H1 (cell line): ENCODE results near the gene PRIMPOL. TPM values are rescaled to one million over a fixed set of nuclear protein-coding genes. Genes with fewer than 3 reads are reported as not detected.

Experiments
- CTCF ChIA-PET: fragments of 300-600 bp; sonication (Branson Sonifier 250); formaldehyde crosslinking; loops from one replicate; lab custom pipeline; 2021; ENCODE audit not compliant: partially characterized antibody; lab: Charles Lee
- POLR2A ChIA-PET: fragments of 300-600 bp; sonication (Branson Sonifier 250); formaldehyde crosslinking; loops from one replicate; lab custom pipeline; 2021; ENCODE audit warnings: inconsistent platforms; ENCODE audit not compliant: partially characterized antibody; lab: Charles Lee
- DNase-seq, 2 experiments: peaks; one replicate each; pipeline versions ENCODE4 v3.0.0 to v3.0.0-alpha.2; 2010 to 2022; ENCODE audit warnings: low spot score in 2 of 2, low read depth in 1 of 2, mixed read lengths in 1 of 2
- FAIRE-seq: peaks from 2 replicates; lab custom pipeline; 2011; peaks lifted over from hg19 to GRCh38; lab: Jason Lieb, UNC
- H2AFZ ChIP-seq: 2 replicates; pipeline ENCODE4 v1.8.1; 2012; ENCODE audit warnings: low read length, inconsistent platforms
- H2AK5ac ChIP-seq: 2 replicates; pipeline ENCODE4 v1.6.1; 2013; ENCODE audit warnings: low read depth, low read length
- H2BK120ac ChIP-seq: replicated peaks from 2 replicates; pipeline ENCODE3; 2013; ENCODE audit warnings: low read depth, low read length, inconsistent platforms
- H2BK12ac ChIP-seq: 2 replicates; pipeline ENCODE4 v1.6.1; 2013; ENCODE audit warnings: low read depth, low read length
- H2BK15ac ChIP-seq: 2 replicates; pipeline ENCODE4 v1.6.1; 2013; ENCODE audit warnings: low read length
- H2BK20ac ChIP-seq: 2 replicates; pipeline ENCODE4 v1.6.1; 2013; ENCODE audit warnings: low read length
- H2BK5ac ChIP-seq: 2 replicates; pipeline ENCODE4 v1.6.1; 2013; ENCODE audit warnings: low read depth, low read length
- H3K14ac ChIP-seq: 2 replicates; pipeline ENCODE4 v1.6.1; 2013; ENCODE audit warnings: inconsistent platforms; ENCODE audit not compliant: insufficient read length
- H3K18ac ChIP-seq: 2 replicates; pipeline ENCODE4 v1.6.1; 2013; ENCODE audit warnings: low read length; ENCODE audit errors: extremely low read depth
- H3K23ac ChIP-seq: 2 replicates; pipeline ENCODE4 v1.6.1; 2013; ENCODE audit warnings: inconsistent platforms; ENCODE audit not compliant: insufficient read length
- H3K23me2 ChIP-seq: 2 replicates; pipeline ENCODE4 v1.6.1; 2013; ENCODE audit warnings: low read depth, low read length
- H3K27ac ChIP-seq: 2 replicates; pipeline ENCODE4 v1.6.1; 2011; ENCODE audit warnings: low read depth, low read length, inconsistent platforms
- H3K27me3 ChIP-seq, 4 experiments: replicated peaks in 1 of 4; 1 replicate in 1 of 4; 2 replicates in 3 of 4; pipeline versions ENCODE4 v1.6.1 to v1.8.1; 2011 to 2013; ENCODE audit warnings: low read length in 3 of 4, mild to moderate bottlenecking in 3 of 4, inconsistent platforms in 2 of 4, mixed read lengths in 2 of 4, moderate library complexity in 1 of 4; ENCODE audit not compliant: control insufficient read depth in 3 of 4, insufficient read depth in 3 of 4; ENCODE audit errors: extremely low read depth in 1 of 4
- H3K36me3 ChIP-seq, 4 experiments: 2 replicates each; pipeline versions ENCODE4 v1.6.1 to v1.8.1; 2011 to 2013; ENCODE audit warnings: mild to moderate bottlenecking in 4 of 4, low read length in 3 of 4, moderate library complexity in 2 of 4, control low read depth in 1 of 4, inconsistent platforms in 1 of 4; ENCODE audit not compliant: insufficient read depth in 4 of 4, control insufficient read depth in 2 of 4
- H3K4ac ChIP-seq: replicated peaks from 2 replicates; pipeline ENCODE3; 2013; ENCODE audit warnings: low read length, low read depth, mixed read lengths, inconsistent platforms; ENCODE audit not compliant: insufficient read length
- H3K4me1 ChIP-seq, 4 experiments: replicated peaks in 1 of 4; 1 replicate in 1 of 4; 2 replicates in 3 of 4; pipeline versions ENCODE4 v1.6.1 to v1.8.1; 2011 to 2013; ENCODE audit warnings: low read length in 3 of 4, inconsistent platforms in 2 of 4, mixed read lengths in 1 of 4; ENCODE audit not compliant: insufficient read depth in 4 of 4, control insufficient read depth in 3 of 4
- H3K4me2 ChIP-seq, 2 experiments: 2 replicates each; pipeline versions ENCODE4 v1.6.1 to v1.8.1; 2011 to 2013; ENCODE audit warnings: low read depth in 2 of 2, low read length in 2 of 2, control low read depth in 1 of 2, inconsistent platforms in 1 of 2, mild to moderate bottlenecking in 1 of 2; ENCODE audit not compliant: insufficient read depth in 1 of 2
- H3K4me3 ChIP-seq, 4 experiments: fragments of 200-600, 300-600 bp in 1 of 4; sonication (generic), shearing (Covaris generic), sonication (Bioruptor Twin) in 1 of 4; 2 replicates each; pipeline versions ENCODE4 v1.5.1 to v1.8.1; 2011 to 2016; ENCODE audit warnings: low read length in 4 of 4, low read depth in 3 of 4, control low read depth in 2 of 4, inconsistent platforms in 2 of 4, mild to moderate bottlenecking in 2 of 4, mixed read lengths in 1 of 4, moderate library complexity in 1 of 4; ENCODE audit not compliant: insufficient read depth in 2 of 4; ENCODE audit errors: extremely low read depth in 1 of 4
- H3K56ac ChIP-seq: replicated peaks from 2 replicates; pipeline ENCODE3; 2013; ENCODE audit warnings: low read depth, mild to moderate bottlenecking, mixed read lengths, low read length, inconsistent platforms; ENCODE audit not compliant: insufficient read length
- H3K79me1 ChIP-seq: 2 replicates; pipeline ENCODE4 v1.6.1; 2013; ENCODE audit warnings: low read depth, low read length, control low read depth
- H3K79me2 ChIP-seq, 2 experiments: 2 replicates each; pipeline versions ENCODE4 v1.6.1 to v1.8.1; 2012 to 2013; ENCODE audit warnings: low read length in 2 of 2, mild to moderate bottlenecking in 2 of 2, inconsistent platforms in 1 of 2; ENCODE audit not compliant: insufficient read depth in 2 of 2, control insufficient read depth in 1 of 2
- H3K9ac ChIP-seq, 4 experiments: replicated peaks in 1 of 4; 1 replicate in 1 of 4; 2 replicates in 3 of 4; pipeline versions ENCODE4 v1.6.1 to v1.8.1; 2011 to 2013; ENCODE audit warnings: low read depth in 3 of 4, low read length in 3 of 4, control low read depth in 2 of 4, mild to moderate bottlenecking in 2 of 4, moderate library complexity in 2 of 4, inconsistent platforms in 1 of 4; ENCODE audit errors: extremely low read depth in 1 of 4
- H3K9me3 ChIP-seq, 2 experiments: 2 replicates each; pipeline versions ENCODE4 v1.6.1 to v1.8.1; 2012 to 2013; ENCODE audit warnings: mild to moderate bottlenecking in 2 of 2, moderate library complexity in 2 of 2, control low read depth in 1 of 2, inconsistent platforms in 1 of 2, low read depth in 1 of 2, low read length in 1 of 2, mixed read lengths in 1 of 2; ENCODE audit not compliant: insufficient read depth in 2 of 2
- H4K20me1 ChIP-seq, 2 experiments: replicated peaks in 1 of 2; 2 replicates each; pipeline versions ENCODE3 to v1.8.1; 2011 to 2013; ENCODE audit warnings: inconsistent platforms in 2 of 2, low read length in 2 of 2, mild to moderate bottlenecking in 1 of 2; ENCODE audit not compliant: insufficient read depth in 2 of 2, control insufficient read depth in 1 of 2
- H4K5ac ChIP-seq: 2 replicates; pipeline ENCODE4 v1.6.1; 2013; ENCODE audit warnings: low read length, low read depth, mixed read lengths, inconsistent platforms; ENCODE audit not compliant: insufficient read length
- H4K8ac ChIP-seq: 2 replicates; pipeline ENCODE4 v1.8.0; 2013; ENCODE audit warnings: mild to moderate bottlenecking, moderate library complexity, low read length, inconsistent platforms; ENCODE audit not compliant: insufficient read depth; ENCODE audit errors: extremely low read depth
- H4K91ac ChIP-seq: replicated peaks from 2 replicates; pipeline ENCODE3; 2013; ENCODE audit warnings: low read length, mixed read lengths, inconsistent platforms; ENCODE audit not compliant: insufficient read length
- CHD2 ChIP-seq: IDR thresholded peaks from 2 replicates; pipeline ENCODE4 v1.6.1; 2012; ENCODE audit warnings: low read length, improper control_type of control experiment
- EGR1 ChIP-seq: IDR thresholded peaks from 2 replicates; pipeline ENCODE4 v1.6.1; 2011; ENCODE audit warnings: low read depth, low read length, borderline replicate concordance
- FOSL1 ChIP-seq: IDR thresholded peaks from 2 replicates; pipeline ENCODE4 v1.6.1; 2011; ENCODE audit warnings: mild to moderate bottlenecking, low read depth, low read length, moderate library complexity; ENCODE audit not compliant: insufficient read depth
- RBBP5 ChIP-seq: IDR thresholded peaks from 2 replicates; pipeline ENCODE4 v1.7.1; 2012; ENCODE audit warnings: low read depth, mild to moderate bottlenecking, inconsistent platforms, low read length, moderate library complexity, borderline replicate concordance
- RFX5 ChIP-seq: IDR thresholded peaks from 2 replicates; pipeline ENCODE4 v1.6.1; 2011; ENCODE audit warnings: low read depth, low read length, improper control_type of control experiment, borderline replicate concordance
- RNF2 ChIP-seq: fragments of 200-900, 300-1000 bp; sonication (generic); IDR thresholded peaks from 2 replicates; pipeline ENCODE4 v1.7.1; 2016; ENCODE audit warnings: borderline replicate concordance, low read depth, mild to moderate bottlenecking, antibody characterized with exemption, low read length; ENCODE audit not compliant: poor library complexity, severe bottlenecking; ENCODE audit errors: missing control alignments
- TAF1 ChIP-seq: IDR thresholded peaks from 2 replicates; pipeline ENCODE4 v1.6.1; 2011; ENCODE audit warnings: mild to moderate bottlenecking, low read depth, low read length
- WGBS, 2 experiments: shearing (Covaris generic) in 1 of 2; methylation state at CpG; one replicate each; pipeline versions ENCODE4 v1.1.6 to v1.1.7; 2013 to 2015; ENCODE audit warnings: low lambda C conversion rate in 2 of 2, mixed read lengths in 2 of 2, inconsistent platforms in 1 of 2, low coverage in 1 of 2, missing lambda C conversion rate in 1 of 2; ENCODE audit not compliant: insufficient replicate concordance in 2 of 2, insufficient coverage in 1 of 2, insufficient read length in 1 of 2; ENCODE audit errors: extremely low coverage in 1 of 2, missing lambda C conversion rate in 1 of 2; 5-methylcytosine and 5-hydroxymethylcytosine counted together
- polyA plus RNA-seq, 7 experiments: library from polyadenylated mRNA; depleted of rRNA in 3 of 7; stranded (reverse) in 5 of 7; unstranded in 2 of 7; fragments of >200 nt in 5 of 7; fragments of 200-250 nt in 2 of 7; gene quantifications; 1 replicate in 5 of 7; 2 replicates in 1 of 7; 4 replicates in 1 of 7; pipeline versions ENCODE4 v1.2.1 to v1.2.3, GENCODE V29; 2011 to 2013; ENCODE audit warnings: missing spikeins in 2 of 7, mixed read lengths in 2 of 7
- total RNA-seq: library from RNA; stranded (reverse); fragmentation: NEBNext Ultra II Directional; extraction: Animal tissue kit (Norgen Biotek cat#: 25700); gene quantifications from 2 replicates; pipeline ENCODE4 v1.2.1, GENCODE V29; 2021

The PRIMPOL gene
- total and polyA plus RNA-seq, 2 of the 8 experiments (the other 6 are each of a cell fraction or from before 2014, with no cell fraction given): 4.4 to 6.7 TPM

DNA sequence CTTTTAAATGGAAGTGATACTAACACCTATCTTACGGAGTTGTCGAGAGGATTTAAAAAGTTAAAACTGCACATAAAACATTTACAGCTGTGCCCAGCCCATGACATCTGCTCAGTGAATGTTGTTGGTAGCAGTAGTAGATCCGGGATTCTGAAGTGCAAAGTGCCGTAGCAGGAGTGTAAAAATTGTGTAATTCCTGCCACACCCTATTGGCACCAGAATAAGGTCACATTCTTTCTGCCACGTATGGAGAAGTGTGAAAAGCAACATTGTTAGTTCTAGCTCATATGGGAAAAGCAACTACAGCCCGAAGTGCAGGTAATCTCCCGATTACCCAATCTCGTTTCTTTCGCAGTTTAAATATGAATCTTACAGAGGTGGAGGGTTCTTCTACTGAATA, 31.2 kb downstream of the PRIMPOL start:
- no peak overlapping the region for H3K4ac ChIP-seq
- POLR2A ChIA-PET: no interaction called here
- FAIRE-seq: no peak

More for the DNA sequence above, 31.2 kb downstream of the PRIMPOL start:
- Histone ChIP-seq H3K36me3 (no peaks in the 10 kb centered on the region; a peak in 1 of 8 replicates), H3K23me2 (no peaks in the 10 kb centered on the region; the same call in 1 of the 2 replicates), H3K27ac (no peak overlapping the region), H3K18ac (no peak overlapping the region), H3K14ac (no peak overlapping the region), H3K9ac (no peak overlapping the region), H3K9me3 (peaks cover 0 to 7% of the 10 kb centered on the region in 2 experiments; a peak in 2 of 4 replicates), H4K91ac (no peak overlapping the region), H3K79me2 (no peaks in the 10 kb centered on the region), H2AK5ac (no peak overlapping the region), H3K4me3 (no peak overlapping the region), H3K79me1 (no peaks in the 10 kb centered on the region), H3K23ac (no peak overlapping the region), H2AFZ (no peak overlapping the region), H2BK15ac (no peak overlapping the region), H4K5ac (no peak overlapping the region), H4K8ac (no peak overlapping the region), H2BK12ac (no peak overlapping the region), H2BK120ac (no peak overlapping the region), H3K4me2 (no peak overlapping the region), H3K4me1 (no peaks in the 10 kb centered on the region; a peak in 1 of 7 replicates), H3K56ac (no peak overlapping the region), H2BK5ac (no peak overlapping the region), H3K27me3 (no peaks in the 10 kb centered on the region), H2BK20ac (no peak overlapping the region), H4K20me1 (no peaks in the 10 kb centered on the region)
- 91% methylated on average over 9 of the region's 9 CpGs; no CpG with 5 or more reads in 1 of the 2 experiments for WGBS, 2 experiments
- CTCF ChIA-PET: no interaction called here
- no peak for TF ChIP-seq EGR1
- TF ChIP-seq TAF1: no peak
- TF ChIP-seq RNF2: no peak
- no peak for TF ChIP-seq RBBP5
- no peak for TF ChIP-seq CHD2
- no peak for TF ChIP-seq FOSL1
- no peak for TF ChIP-seq RFX5
- DNase-seq: no peak
